ENCODE results near the gene TTLL5.

TTLL5 gene

DNA sequence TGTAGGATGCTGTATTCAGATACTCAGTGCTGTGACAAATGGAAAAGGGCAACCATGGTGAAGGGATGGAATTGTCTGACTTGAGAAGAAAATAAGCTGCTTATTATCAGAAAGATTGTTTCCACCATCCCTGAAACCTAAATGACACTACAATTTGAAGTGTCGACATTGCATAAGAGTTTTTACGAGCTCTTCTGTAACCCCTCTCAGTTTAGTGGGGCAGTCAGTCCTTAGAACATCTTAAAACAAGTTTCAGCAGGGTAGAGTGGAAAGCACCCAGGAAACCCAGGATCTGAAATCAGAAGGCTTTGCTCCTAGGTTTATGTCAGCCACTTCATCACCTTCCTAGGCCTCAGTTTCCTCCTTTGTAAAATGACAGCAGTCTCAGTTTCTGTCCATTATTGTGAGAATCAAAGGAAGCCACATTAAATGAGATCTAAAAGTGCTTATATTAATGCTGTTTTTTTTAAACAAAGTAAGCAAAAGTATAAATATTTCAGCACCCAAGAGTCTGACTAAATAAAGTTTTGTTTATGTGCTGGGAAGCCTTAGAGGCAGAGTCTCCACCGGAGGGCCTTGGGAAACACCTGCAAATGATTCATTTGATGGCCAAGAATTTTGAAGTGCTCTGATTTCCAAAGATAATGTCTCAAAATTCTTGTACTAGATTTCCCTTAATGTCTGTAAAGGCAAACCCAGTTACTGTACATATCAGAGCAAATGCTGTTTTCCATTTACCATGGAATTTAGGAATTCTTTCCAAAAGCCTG, 326.3 kb downstream of the TTLL5 start:
- DNase-seq (ENCODE audit: low read depth in 1 of 2, low spot score in 1 of 2) = no peak
- in situ Hi-C loops (cut with HindIII; ENCODE audit: low pct_unique_long_range_greater_than_20kb, low sequenced_read_pairs) = no loop called here
- TF ChIP-seq JUND (IDR thresholded peaks at IDR 0.05; ENCODE audit: low read depth) = no peak

GRCh38 chr14:75989134-75989533, 328.1 kb downstream of the TTLL5 start:
- DNase-seq (ENCODE audit: low read depth in 1 of 2, low spot score in 1 of 2) = no peak
- no peak for TF ChIP-seq JUND (IDR thresholded peaks at IDR 0.05; ENCODE audit: low read depth)
- in situ Hi-C loops (cut with HindIII; ENCODE audit: low pct_unique_long_range_greater_than_20kb, low sequenced_read_pairs) = no loop called here

DNA sequence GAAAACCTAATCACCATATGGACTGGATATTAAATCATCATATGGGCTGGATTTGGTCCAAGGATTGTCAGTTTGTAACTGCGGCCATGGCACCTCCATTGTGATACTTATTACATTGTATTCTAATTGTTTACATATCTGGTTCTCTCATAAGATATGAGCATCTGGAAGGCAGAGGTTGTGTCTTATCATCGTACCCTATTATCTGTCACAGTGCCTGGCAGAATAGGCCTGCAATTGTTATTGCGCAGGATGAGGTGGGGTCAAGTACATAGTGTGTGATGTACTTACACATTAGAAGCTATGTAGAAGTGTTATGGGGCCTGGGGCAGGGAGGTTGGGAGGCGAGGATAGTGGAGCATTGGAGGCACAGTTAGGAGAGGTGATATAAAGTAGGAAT, 329.3 kb downstream of the TTLL5 start:
- no peak for TF ChIP-seq JUND (IDR thresholded peaks at IDR 0.05; ENCODE audit: low read depth)
- in situ Hi-C loops (cut with HindIII; ENCODE audit: low pct_unique_long_range_greater_than_20kb, low sequenced_read_pairs) = no loop called here
- DNase-seq (ENCODE audit: low read depth in 1 of 2, low spot score in 1 of 2) = no peak

DNA sequence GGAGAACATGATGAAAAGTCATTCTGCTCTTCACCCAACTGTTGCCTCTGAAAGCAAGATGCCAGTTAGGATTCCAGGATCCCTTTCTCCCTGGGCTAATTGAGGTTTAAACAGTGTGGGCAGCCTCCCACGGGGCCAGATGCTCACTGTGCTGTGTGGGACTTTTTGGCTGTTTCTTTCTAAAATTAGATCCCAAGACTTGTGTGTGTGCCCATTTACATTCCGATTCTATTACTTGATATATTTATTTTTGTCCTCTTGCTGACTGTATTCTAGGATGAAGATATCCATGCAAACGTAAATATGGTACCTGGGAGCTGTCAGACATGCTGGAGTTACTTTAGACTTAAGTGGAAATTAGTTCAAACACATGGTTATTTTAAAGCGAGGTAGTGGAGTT, 330.7 kb downstream of the TTLL5 start:
- TF ChIP-seq JUND (IDR thresholded peaks at IDR 0.05; ENCODE audit: low read depth) = no peak
- DNase-seq (ENCODE audit: low read depth in 1 of 2, low spot score in 1 of 2) = no peak
- in situ Hi-C loops (cut with HindIII; ENCODE audit: low pct_unique_long_range_greater_than_20kb, low sequenced_read_pairs) = no loop called here

DNA sequence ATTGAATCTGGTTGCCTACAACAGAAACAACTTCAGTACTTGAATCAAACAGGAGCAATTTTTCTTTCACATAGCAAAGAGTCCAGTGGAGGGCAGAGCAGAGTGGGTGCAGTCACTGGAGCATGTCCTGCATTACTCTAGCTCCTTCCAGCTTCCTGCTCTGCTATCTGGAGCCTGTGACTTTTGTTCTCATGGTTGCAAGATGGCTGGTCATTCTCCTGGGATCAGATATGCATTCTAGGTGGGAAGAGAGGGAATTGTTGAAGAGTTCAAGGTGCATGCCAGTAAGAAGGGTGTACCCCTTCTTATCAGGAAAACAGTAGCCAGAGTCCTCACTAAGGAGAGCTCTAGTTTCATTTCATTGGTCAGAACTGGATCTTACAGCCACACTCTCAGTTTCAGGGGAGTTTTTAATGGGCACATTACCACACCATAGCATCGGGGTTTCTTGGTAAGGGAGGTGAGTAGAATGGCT, 332.6 kb downstream of the TTLL5 start:
- no peak for TF ChIP-seq JUND (IDR thresholded peaks at IDR 0.05; ENCODE audit: low read depth)
- no peak for DNase-seq (ENCODE audit: low read depth in 1 of 2, low spot score in 1 of 2)
- in situ Hi-C loops (cut with HindIII; ENCODE audit: low pct_unique_long_range_greater_than_20kb, low sequenced_read_pairs) = no loop called here

GRCh38 chr14:75995372-75996041, 334.5 kb downstream of the TTLL5 start:
- DNase-seq (ENCODE audit: low read depth in 1 of 2, low spot score in 1 of 2) = no peak
- no peak for TF ChIP-seq JUND (IDR thresholded peaks at IDR 0.05; ENCODE audit: low read depth)
- in situ Hi-C loops (cut with HindIII; ENCODE audit: low pct_unique_long_range_greater_than_20kb, low sequenced_read_pairs) = no loop called here

DNA sequence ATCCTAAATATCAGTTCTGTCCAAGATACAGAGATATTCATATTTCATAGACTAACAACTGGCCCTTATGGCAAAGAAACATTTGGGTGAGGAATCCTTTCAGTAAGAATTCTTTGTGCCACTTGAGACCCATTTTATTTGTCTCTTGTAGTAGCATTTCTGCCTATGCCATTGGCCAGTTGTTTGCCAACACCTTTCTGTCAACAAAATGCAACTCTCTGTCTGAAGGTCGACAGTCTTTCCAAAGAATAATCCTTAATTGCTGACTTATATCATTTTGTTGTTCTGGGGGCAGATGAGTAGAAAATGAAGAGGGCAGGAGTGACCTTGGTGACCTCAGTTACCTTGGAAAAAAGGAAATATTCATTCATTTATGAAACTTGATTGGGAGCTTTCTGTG, 335.4 kb downstream of the TTLL5 start:
- DNase-seq (ENCODE audit: low read depth in 1 of 2, low spot score in 1 of 2) = no peak
- in situ Hi-C loops (cut with HindIII; ENCODE audit: low pct_unique_long_range_greater_than_20kb, low sequenced_read_pairs) = no loop called here
- no peak for TF ChIP-seq JUND (IDR thresholded peaks at IDR 0.05; ENCODE audit: low read depth)

DNA sequence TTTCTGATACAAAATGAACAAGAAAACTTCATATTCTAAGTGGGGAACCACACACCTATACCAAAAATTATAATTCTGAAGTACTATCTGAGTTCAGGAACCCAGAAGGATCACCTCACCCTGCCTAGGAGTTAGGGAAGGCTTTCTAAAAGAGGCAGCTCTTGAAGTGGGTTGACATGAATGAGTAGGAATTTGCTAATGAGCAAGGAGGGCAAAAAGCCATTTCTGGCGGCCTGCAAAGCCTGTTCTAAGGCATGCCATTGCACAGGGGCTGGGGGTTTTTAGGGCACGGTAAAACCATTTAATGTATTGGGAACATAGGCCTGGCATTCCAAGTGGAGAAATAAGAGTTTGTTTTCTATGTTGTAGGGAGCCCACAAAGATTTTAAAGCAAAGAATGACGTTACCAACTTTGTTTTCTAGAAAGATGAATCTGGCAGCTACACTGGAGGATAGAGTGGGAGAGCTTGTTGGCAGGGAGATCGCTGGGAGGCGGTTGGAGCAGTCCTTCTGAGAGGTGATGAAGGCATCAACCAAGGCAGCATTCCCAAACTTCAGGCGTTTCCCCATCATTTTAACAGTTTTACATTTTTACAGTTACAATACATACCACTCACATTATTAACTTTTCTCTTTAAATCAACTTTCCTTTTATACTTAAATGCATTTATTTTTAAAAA, 338.6 kb downstream of the TTLL5 start:
- TF ChIP-seq JUND (IDR thresholded peaks at IDR 0.05; ENCODE audit: low read depth) = no peak
- no peak for DNase-seq (ENCODE audit: low read depth in 1 of 2, low spot score in 1 of 2)
- in situ Hi-C loops (cut with HindIII; ENCODE audit: low pct_unique_long_range_greater_than_20kb, low sequenced_read_pairs) = no loop called here

- DNase-seq (ENCODE audit: low read depth in 1 of 2, low spot score in 1 of 2) = no peak
- in situ Hi-C loops (cut with HindIII; ENCODE audit: low pct_unique_long_range_greater_than_20kb, low sequenced_read_pairs) = no loop called here
- no peak for TF ChIP-seq JUND (IDR thresholded peaks at IDR 0.05; ENCODE audit: low read depth)
These were observed 341.3 kb downstream of the TTLL5 start for GRCh38 chr14:76002383-76002782.

Data from T47D (cell line).